ENCODE data around the gene FAM174B. TPM values are rescaled to one million over a fixed set of nuclear protein-coding genes. Genes with fewer than 3 reads are reported as not detected.
"Not testable (repeated sequence)": the region's sequence is repeated elsewhere in the genome, so short reads cannot be mapped to it uniquely, and the experiment has no call there.

FAM174B gene
- total RNA-seq, 4 donors from 2014 or later: 6.6 to 16.5 (median 9.7) TPM

DNA sequence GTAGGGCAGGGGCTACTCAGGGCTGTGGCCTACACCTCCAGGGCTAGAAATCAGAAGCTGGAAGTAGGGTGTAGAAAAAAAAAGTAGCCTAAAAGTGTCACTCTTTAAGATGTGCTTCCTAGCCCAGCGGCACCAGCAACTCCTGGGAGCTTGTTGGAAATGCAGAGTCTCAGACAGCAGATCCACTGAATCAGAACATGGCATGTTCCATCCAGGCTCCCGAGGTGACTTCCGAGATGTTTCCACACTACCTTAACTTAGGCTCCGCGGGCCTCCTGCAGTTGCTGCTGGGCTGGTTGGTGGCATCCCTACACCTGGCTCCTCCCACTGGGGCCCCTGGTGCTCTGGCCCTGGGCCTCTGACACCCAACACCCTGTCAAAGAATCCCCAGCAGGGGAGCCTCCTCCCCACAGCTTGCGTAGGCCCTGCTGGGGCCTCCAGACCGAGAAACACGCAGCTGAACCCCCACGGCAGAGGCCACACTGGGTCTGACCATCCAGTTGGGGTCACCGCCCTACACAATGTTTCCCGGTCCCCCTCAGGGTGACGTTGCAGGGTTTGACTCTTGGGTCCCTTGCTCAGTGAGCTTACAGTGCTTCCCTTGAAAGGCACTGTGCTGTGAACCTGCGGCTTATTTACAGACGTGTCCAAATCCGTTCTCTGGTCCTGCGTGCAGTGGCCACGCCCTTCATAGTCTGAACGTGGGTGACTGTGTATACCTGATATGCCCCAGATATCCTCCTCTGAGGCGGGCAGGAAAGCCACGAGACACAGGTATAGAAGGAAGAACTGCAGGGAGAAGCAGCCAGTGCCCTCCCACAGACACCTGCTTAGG, 46.5 kb downstream of the FAM174B start:
- DNase-seq (ENCODE audit: low spot score in 2 of 2): no peak
- H3K9me3 ChIP-seq: no peaks in the 10 kb centered on the region
- no peak overlapping the region for H3K27ac ChIP-seq
- H3K4me3 ChIP-seq: no peak overlapping the region
- H3K36me3 ChIP-seq: no peaks in the 10 kb centered on the region
- WGBS, 2 donors: 83 to 91% methylated on average over 20 of the region's 20 CpGs
- TF ChIP-seq, protein P1, sequence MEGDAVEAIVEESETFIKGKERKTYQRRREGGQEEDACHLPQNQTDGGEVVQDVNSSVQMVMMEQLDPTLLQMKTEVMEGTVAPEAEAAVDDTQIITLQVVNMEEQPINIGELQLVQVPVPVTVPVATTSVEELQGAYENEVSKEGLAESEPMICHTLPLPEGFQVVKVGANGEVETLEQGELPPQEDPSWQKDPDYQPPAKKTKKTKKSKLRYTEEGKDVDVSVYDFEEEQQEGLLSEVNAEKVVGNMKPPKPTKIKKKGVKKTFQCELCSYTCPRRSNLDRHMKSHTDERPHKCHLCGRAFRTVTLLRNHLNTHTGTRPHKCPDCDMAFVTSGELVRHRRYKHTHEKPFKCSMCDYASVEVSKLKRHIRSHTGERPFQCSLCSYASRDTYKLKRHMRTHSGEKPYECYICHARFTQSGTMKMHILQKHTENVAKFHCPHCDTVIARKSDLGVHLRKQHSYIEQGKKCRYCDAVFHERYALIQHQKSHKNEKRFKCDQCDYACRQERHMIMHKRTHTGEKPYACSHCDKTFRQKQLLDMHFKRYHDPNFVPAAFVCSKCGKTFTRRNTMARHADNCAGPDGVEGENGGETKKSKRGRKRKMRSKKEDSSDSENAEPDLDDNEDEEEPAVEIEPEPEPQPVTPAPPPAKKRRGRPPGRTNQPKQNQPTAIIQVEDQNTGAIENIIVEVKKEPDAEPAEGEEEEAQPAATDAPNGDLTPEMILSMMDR (IDR thresholded peaks at IDR 0.05): no peak
- TF ChIP-seq EP300 (IDR thresholded peaks at IDR 0.05) (no peak), POLR2A (IDR thresholded peaks at IDR 0.05) (no peak)
- no peaks in the 10 kb centered on the region for H3K4me1 ChIP-seq
- no peaks in the 10 kb centered on the region for H3K27me3 ChIP-seq

GRCh38 chr15:92606836-92607150, 48.8 kb downstream of the FAM174B start:
- not testable (repeated sequence) for H3K4me3 ChIP-seq; H3K9me3 ChIP-seq; DNase-seq (ENCODE audit: low spot score in 2 of 2); H3K27me3 ChIP-seq; H3K36me3 ChIP-seq; H3K4me1 ChIP-seq
- WGBS, 2 donors: 76 to 95% methylated on average over 7 to 11 of the region's 15 CpGs
- peak overlapping the region in 1 of 4 donors; percentile 59 for H3K27ac ChIP-seq

GRCh38 chr15:92606126-92606835, 49.3 kb downstream of the FAM174B start:
- H3K27ac ChIP-seq: peak overlapping the region in 1 of 4 donors; percentile 59
- WGBS, 2 donors: 84 to 90% methylated on average over 9 of the region's 9 CpGs
- no peak overlapping the region for H3K4me3 ChIP-seq
- H3K36me3 ChIP-seq: no peaks in the 10 kb centered on the region
- no peaks in the 10 kb centered on the region for H3K9me3 ChIP-seq
- peak in 1 of 2 donors; percentile 50 for DNase-seq (ENCODE audit: low spot score in 2 of 2)
- no peaks in the 10 kb centered on the region for H3K27me3 ChIP-seq
- TF ChIP-seq POLR2A (IDR thresholded peaks at IDR 0.05): no peak
- no peak for TF ChIP-seq EP300 (IDR thresholded peaks at IDR 0.05)
- TF ChIP-seq, protein P1 (IDR thresholded peaks at IDR 0.05): no peak
- peaks cover 0 to 5% (median 0%) of the 10 kb centered on the region in 4 donors for H3K4me1 ChIP-seq

DNA sequence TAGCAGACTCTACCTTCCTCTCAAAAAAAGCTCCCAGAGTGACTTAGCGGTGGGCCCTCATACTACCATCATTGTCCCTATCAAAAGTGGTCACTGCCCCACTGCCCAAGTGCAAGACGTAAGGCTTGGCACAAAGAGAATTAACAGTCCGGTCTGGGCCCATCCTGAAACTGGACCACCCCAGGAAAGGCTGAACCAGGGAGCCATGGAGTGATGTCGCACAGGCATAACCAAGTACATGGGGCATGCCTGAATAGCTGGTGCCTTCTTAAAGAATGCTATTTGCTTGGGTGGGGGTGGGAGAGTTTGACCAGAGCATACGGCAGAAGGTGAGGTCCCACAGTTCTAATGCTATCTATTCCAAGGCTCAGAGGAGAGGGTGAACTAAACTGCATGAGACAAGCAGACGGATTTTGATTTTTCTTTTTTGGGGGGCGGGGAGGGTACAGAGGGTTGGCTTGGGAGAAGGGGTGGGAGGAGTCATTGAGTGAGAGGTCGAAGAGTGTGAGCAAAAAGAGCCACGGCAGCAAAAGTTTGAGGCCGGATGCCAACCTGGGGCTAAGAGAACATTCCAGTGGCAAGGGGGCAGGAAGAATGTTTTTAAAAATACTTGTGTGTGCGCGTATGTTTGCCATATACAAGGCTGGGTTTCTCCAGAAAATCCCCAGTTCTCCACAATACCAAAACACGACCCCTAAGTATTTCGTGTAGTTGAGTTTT, 50.2 kb downstream of the FAM174B start:
- WGBS, 2 donors: 80 to 85% methylated on average over 14 of the region's 14 CpGs
- no peaks in the 10 kb centered on the region for H3K27me3 ChIP-seq
- H3K27ac ChIP-seq: no peak overlapping the region
- TF ChIP-seq, protein P1 (IDR thresholded peaks at IDR 0.05): no peak
- TF ChIP-seq EP300 (IDR thresholded peaks at IDR 0.05) (no peak), POLR2A (IDR thresholded peaks at IDR 0.05) (no peak)
- no peak for DNase-seq (ENCODE audit: low spot score in 2 of 2)
- no peaks in the 10 kb centered on the region for H3K9me3 ChIP-seq
- H3K36me3 ChIP-seq: no peaks in the 10 kb centered on the region
- peaks cover 0 to 8% (median under 1%) of the 10 kb centered on the region in 4 donors for H3K4me1 ChIP-seq
- H3K4me3 ChIP-seq: no peak overlapping the region

DNA sequence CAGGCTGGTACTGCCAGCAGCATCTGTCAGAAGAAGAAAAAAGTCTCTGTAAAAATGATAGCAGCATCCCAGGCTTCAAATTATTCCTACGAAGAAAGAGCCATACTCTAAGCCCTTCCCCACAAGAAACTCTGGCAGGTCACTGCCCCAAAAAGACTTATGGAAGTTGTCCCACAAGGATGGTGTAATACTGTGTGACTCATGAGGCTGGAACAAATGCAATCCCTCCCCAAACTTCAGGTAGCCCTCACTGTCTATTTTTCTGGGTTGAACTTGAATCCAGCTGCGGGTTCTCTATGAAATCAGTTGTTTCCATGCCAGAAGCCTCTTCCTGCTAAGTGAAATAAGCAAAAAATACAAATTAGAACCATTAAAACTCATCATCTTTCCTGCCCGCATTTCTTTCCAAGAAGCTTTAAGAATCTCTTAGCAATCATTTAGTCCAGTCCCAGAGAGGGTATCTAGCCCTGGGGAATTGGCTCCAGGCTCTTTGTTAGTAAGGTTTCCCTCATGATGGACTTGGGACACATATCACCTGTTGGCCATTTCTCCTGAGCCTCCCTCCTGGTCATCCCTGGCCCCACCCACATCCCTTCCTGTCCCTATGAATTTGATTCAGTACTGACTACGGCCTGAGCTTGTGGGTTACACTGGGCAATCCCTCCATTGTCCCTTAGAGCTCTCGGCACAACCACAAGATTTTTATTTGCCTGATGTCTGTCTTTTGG, 51.7 kb downstream of the FAM174B start:
- Histone ChIP-seq H3K27me3 (no peaks in the 10 kb centered on the region), H3K27ac (no peak overlapping the region), H3K4me3 (no peak overlapping the region), H3K9me3 (no peaks in the 10 kb centered on the region), H3K4me1 (peaks cover 0 to 17% (median 2%) of the 10 kb centered on the region in 4 donors), H3K36me3 (no peaks in the 10 kb centered on the region)
- TF ChIP-seq EP300 (IDR thresholded peaks at IDR 0.05): peak in 1 of 2 donors; percentile 36
- TF ChIP-seq POLR2A (IDR thresholded peaks at IDR 0.05): no peak
- no peak for DNase-seq (ENCODE audit: low spot score in 2 of 2)
- 72 to 82% methylated on average over 5 of the region's 5 CpGs for WGBS, 2 donors

Measured in tibial nerve (tissue), 4 donors.